ENCODE data around the gene SFSWAP. TPM values are rescaled to one million over a fixed set of nuclear protein-coding genes. Genes with fewer than 3 reads are reported as not detected.

The SFSWAP gene
- total and polyA plus RNA-seq, 2 of the 8 experiments (the other 6 are each of a cell fraction or from before 2014, with no cell fraction given) = 36.5 to 49.5 TPM

DNA sequence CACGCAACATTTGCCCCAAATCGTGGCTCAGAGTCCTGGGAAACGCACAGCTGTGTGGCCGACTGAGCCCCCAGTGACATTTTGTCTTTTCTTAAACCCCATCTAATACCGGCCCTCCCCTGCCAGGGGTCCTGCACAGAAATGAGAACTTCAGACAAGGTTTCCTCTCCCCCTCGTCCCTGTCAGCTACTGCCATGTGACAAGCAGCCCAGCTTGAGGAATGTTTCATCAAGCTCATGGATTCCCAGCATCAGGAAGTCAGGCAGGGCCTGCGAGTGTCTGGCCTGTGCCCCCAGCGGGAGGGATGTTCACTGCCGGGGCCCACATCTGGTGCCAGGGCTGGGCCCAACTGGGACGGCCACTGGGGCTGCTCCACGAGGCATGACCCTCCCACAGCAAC, 133.2 kb downstream of the SFSWAP start (continued):
- TF ChIP-seq CTBP2 (IDR thresholded peaks at IDR 0.05; ENCODE audit: borderline replicate concordance, insufficient read depth, insufficient read length, low read length) (no peak), SUZ12 (IDR thresholded peaks at IDR 0.05; ENCODE audit: low read length) (no peak), CHD1 (IDR thresholded peaks at IDR 0.05; ENCODE audit: low read depth, low read length) (no peak), TAF7 (optimal IDR thresholded peaks at IDR 0.05; ENCODE audit: borderline replicate concordance, low read depth, low read length) (no peak)
- TF ChIP-seq, protein P1, sequence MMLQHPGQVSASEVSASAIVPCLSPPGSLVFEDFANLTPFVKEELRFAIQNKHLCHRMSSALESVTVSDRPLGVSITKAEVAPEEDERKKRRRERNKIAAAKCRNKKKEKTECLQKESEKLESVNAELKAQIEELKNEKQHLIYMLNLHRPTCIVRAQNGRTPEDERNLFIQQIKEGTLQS (IDR thresholded peaks at IDR 0.05; ENCODE audit: insufficient read depth, low read depth, low read length) = no peak
